ENCODE results near the gene TMEM213.

- TF ChIP-seq HMGXB4 (CRISPR knock-in tag; IDR thresholded peaks at IDR 0.05): no peak
- TF ChIP-seq, protein P1, sequence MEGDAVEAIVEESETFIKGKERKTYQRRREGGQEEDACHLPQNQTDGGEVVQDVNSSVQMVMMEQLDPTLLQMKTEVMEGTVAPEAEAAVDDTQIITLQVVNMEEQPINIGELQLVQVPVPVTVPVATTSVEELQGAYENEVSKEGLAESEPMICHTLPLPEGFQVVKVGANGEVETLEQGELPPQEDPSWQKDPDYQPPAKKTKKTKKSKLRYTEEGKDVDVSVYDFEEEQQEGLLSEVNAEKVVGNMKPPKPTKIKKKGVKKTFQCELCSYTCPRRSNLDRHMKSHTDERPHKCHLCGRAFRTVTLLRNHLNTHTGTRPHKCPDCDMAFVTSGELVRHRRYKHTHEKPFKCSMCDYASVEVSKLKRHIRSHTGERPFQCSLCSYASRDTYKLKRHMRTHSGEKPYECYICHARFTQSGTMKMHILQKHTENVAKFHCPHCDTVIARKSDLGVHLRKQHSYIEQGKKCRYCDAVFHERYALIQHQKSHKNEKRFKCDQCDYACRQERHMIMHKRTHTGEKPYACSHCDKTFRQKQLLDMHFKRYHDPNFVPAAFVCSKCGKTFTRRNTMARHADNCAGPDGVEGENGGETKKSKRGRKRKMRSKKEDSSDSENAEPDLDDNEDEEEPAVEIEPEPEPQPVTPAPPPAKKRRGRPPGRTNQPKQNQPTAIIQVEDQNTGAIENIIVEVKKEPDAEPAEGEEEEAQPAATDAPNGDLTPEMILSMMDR (IDR thresholded peaks at IDR 0.05): no peak
- TF ChIP-seq ESRRA (CRISPR knock-in tag; IDR thresholded peaks at IDR 0.05; ENCODE audit: borderline replicate concordance): no peak
- TF ChIP-seq SMAD4 (CRISPR knock-in tag; IDR thresholded peaks at IDR 0.05): no peak
- TF ChIP-seq SP1 (CRISPR knock-in tag; conservative IDR thresholded peaks at IDR 0.05): no peak
Measured at GRCh38 chr7:138750473-138750872, 47.3 kb upstream of the TMEM213 start.

All from WTC11 (cell line).